HEK293T (cell line): Measurements from ENCODE around the gene TBX2.

Experiments used
- CTCF ChIA-PET: fragments of 350-600 bp; formaldehyde crosslinking; extraction: SDS; loops from one replicate; lab custom pipeline; 2021; ENCODE audit warnings: antibody characterized with exemption, inconsistent platforms; lab: Yijun Ruan, JAX
- POLR2A ChIA-PET: fragments of 350-600 bp; formaldehyde crosslinking; extraction: SDS; loops from one replicate; lab custom pipeline; 2020; ENCODE audit warnings: antibody characterized with exemption, inconsistent platforms; lab: Yijun Ruan, JAX
- DNase-seq: peaks from one replicate; pipeline ENCODE4 v3.0.0; 2012; ENCODE audit warnings: mixed read lengths; ENCODE audit errors: extremely low spot score
- ARNT ChIP-seq: fragments of 450-650 bp; IDR thresholded peaks from 2 replicates; pipeline ENCODE4 v1.6.1; 2017; ENCODE audit warnings: mild to moderate bottlenecking
- BHLHE40 ChIP-seq: fragments of 450-650 bp; IDR thresholded peaks from 2 replicates; pipeline ENCODE4 v1.6.1; 2016; ENCODE audit warnings: mild to moderate bottlenecking, moderate library complexity, borderline replicate concordance
- CTBP1 ChIP-seq: fragments of 450-650 bp; IDR thresholded peaks from 2 replicates; pipeline ENCODE4 v1.6.1; 2016; ENCODE audit warnings: borderline replicate concordance
- ELF4 ChIP-seq: fragments of 450-650 bp; IDR thresholded peaks from 2 replicates; pipeline ENCODE4 v1.6.1; 2017; ENCODE audit warnings: antibody characterized with exemption
- FOXK2 ChIP-seq: fragments of 450-650 bp; IDR thresholded peaks from 2 replicates; pipeline ENCODE4 v1.6.1; 2016; ENCODE audit warnings: mild to moderate bottlenecking
- FOXM1 ChIP-seq: fragments of 450-650 bp; IDR thresholded peaks from 2 replicates; pipeline ENCODE4 v1.6.1; 2017; ENCODE audit warnings: mild to moderate bottlenecking, borderline replicate concordance
- HDGF ChIP-seq: fragments of 450-650 bp; IDR thresholded peaks from 2 replicates; pipeline ENCODE4 v1.6.1; 2017; ENCODE audit warnings: antibody characterized with exemption, borderline replicate concordance
- L3MBTL2 ChIP-seq: fragments of 450-650 bp; conservative IDR thresholded peaks from 2 replicates; pipeline ENCODE4 v1.6.1; 2016; ENCODE audit warnings: mild to moderate bottlenecking
- LEF1 ChIP-seq: fragments of 450-650 bp; IDR thresholded peaks from 2 replicates; pipeline ENCODE4 v1.6.1; 2017; ENCODE audit warnings: mild to moderate bottlenecking, borderline replicate concordance
- NFRKB ChIP-seq: fragments of 450-650 bp; IDR thresholded peaks from 2 replicates; pipeline ENCODE4 v1.6.1; 2016; ENCODE audit warnings: mild to moderate bottlenecking, moderate library complexity
- SP1 ChIP-seq: fragments of 450-650 bp; IDR thresholded peaks from 2 replicates; pipeline ENCODE4 v1.6.1; 2017
- SUZ12 ChIP-seq: fragments of 450-650 bp; IDR thresholded peaks from 2 replicates; pipeline ENCODE4 v1.6.1; 2016; ENCODE audit warnings: mild to moderate bottlenecking
- TARDBP ChIP-seq: fragments of 450-650 bp; IDR thresholded peaks from 2 replicates; pipeline ENCODE4 v1.6.1; 2016
- ZNF384 ChIP-seq: fragments of 450-650 bp; IDR thresholded peaks from 2 replicates; pipeline ENCODE4 v1.6.1; 2016
- TF ChIP-seq, protein P1 (sequence below): fragments of 450-650 bp; IDR thresholded peaks from 2 replicates; pipeline ENCODE4 v1.6.1; 2016

The TBX2 gene

DNA sequence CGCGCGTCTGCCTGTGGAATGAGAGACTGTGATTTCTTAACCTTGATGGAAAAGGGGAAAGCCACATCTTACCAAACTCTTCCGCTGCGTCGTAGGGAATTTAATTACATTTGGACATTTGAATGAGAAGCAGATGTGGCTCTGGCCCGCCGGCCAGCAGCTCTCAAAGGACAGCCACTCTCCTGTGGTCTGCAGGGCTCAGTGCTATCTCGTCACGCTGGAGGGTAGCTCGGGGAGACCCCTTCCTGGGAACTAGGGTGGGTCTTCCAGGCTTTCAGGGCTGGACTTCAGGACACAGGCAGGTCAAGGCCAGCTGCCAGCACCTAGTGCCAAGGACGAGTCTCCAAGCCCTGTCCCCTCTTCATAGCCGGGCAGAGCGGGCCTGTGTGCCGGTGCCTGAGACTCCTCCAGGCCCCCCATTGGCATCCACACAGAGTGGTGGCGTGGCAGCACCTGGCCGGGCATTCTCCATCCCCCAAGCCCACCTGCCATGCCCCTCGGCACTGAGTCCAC is 15.9 kb upstream of the TBX2 start:
- DNase-seq, result no peak
- POLR2A ChIA-PET, result no interaction called here
- CTCF ChIA-PET, result no interaction called here
- TF ChIP-seq HDGF (no peak), ZNF384 (no peak), BHLHE40 (no peak), NFRKB (no peak), FOXK2 (no peak), ELF4 (no peak), TARDBP (no peak), LEF1 (no peak), FOXM1 (no peak), SP1 (no peak), CTBP1 (no peak), SUZ12 (no peak), ARNT (no peak)
- TF ChIP-seq, protein P1, sequence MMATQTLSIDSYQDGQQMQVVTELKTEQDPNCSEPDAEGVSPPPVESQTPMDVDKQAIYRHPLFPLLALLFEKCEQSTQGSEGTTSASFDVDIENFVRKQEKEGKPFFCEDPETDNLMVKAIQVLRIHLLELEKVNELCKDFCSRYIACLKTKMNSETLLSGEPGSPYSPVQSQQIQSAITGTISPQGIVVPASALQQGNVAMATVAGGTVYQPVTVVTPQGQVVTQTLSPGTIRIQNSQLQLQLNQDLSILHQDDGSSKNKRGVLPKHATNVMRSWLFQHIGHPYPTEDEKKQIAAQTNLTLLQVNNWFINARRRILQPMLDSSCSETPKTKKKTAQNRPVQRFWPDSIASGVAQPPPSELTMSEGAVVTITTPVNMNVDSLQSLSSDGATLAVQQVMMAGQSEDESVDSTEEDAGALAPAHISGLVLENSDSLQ, result no peak

DNA sequence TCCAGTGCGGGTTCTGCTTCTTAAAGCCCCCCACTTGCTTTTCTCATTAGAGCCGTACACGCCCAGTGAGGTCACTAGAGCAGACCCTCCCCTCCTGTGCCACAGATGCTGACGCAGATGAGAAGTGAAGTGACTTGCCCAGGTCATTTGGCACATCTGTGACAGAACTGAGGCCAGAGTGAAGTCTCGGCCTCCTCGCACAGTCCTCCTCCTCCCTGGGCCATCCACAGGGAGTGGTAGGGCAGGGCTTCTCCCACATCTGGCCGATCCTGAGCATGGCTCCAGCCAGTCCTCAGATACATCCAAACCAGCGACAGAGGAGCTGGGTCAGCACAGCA is 15.3 kb upstream of the TBX2 start:
- ChIA-PET CTCF (no interaction called here), POLR2A (no interaction called here)
- TF ChIP-seq CTBP1 (no peak), ZNF384 (no peak), FOXM1 (no peak), SUZ12 (no peak), BHLHE40 (no peak), SP1 (no peak), LEF1 (no peak), ARNT (no peak)
- DNase-seq, result no peak

DNA sequence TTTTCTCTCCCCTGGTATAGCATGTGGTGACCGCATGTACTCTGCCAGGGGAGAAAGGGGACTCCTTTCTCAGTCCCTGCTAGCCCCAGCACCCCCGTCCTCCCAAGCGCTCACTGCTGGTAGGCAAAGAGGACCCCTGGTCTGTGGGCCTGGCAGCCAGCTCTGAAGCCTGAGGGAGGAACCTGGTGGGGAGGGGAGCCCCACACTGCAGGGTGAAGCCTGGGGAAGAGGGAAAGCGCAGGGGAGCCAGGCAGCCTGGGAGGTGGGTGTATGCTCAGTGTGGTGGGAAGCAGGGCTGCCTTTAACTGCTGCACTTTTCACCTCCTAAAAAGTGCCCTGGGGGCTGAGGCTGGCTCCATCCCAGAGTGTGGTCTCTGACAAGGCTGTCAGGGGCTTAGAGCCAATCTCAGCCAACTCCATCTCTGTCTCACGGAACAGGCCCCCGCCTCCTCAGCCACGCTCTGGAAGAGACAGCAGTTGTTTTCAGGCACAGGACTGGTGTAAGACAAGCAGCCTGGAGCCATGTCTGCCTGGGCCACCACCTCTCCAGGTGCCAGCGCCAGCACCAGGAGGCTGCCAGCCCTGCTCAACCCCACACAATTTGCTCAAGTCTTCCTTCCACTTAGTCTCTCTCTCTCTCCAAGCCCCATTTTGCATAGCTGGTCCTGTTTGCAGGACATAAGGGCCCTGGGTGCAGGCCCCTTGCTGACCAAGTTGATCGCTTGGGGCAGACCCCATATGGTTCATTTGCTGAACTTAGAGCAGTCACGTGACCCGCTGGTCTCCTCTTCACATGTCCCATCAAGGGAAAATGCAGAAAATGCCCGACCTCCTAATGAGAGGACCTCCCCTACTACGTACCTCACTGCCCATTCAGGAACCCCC is 14.7 kb upstream of the TBX2 start:
- ChIA-PET POLR2A (no interaction called here), CTCF (interaction anchor here (0.6 kb wide), 1 partner anchor 844 kb away, joined by 4 read pairs; no protein-coding TSS in a partner anchor)
- no peak for DNase-seq
- TF ChIP-seq TARDBP (no peak), L3MBTL2 (no peak)
- TF ChIP-seq, protein P1, result no peak

DNA sequence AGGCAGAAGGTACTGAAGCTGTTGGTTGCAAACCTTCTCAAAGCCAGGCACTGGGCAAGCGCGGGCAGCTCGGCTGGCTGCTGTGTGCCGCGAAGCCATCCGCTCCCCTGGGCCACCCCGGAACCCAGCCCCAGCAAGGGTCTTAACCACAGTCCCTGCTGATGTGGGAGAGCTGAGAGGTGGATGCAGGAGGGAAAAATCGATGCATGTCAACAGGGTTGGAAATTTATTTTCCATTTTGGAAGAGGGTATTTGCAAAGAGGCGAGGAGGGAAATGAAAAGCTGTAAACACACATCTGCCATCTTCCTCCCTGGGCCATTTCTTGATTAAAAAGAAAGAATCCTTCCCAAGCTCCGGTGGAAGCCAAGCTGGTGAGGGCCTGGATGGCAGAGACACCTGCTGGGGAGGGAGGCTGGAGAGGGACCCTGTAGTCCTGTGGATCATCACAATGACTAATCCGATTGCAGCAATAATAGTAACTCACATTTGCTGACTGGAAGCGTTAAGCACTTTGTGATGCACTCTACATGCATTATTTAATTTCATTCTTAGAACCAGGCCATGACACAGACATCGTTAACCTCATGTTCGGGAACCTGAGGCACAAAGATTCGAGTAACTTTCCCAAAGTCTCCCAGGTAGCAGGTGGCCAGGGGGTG is 13.9 kb upstream of the TBX2 start:
- DNase-seq, result no peak
- CTCF ChIA-PET, result interaction anchor here (0.6 to 0.8 kb wide), 2 partner anchors 9 to 845 kb away, joined by 4 read pairs; no protein-coding TSS in a partner anchor
- POLR2A ChIA-PET, result no interaction called here
- no peak for TF ChIP-seq ARNT
- no peak for TF ChIP-seq SP1
- no peak for TF ChIP-seq HDGF
- no peak for TF ChIP-seq FOXM1
- no peak for TF ChIP-seq LEF1
- TF ChIP-seq SUZ12, result no peak
- TF ChIP-seq ELF4, result no peak
- no peak for TF ChIP-seq CTBP1
- TF ChIP-seq, protein P1, result no peak
- no peak for TF ChIP-seq ZNF384
- no peak for TF ChIP-seq NFRKB
- TF ChIP-seq FOXK2, result no peak

DNA sequence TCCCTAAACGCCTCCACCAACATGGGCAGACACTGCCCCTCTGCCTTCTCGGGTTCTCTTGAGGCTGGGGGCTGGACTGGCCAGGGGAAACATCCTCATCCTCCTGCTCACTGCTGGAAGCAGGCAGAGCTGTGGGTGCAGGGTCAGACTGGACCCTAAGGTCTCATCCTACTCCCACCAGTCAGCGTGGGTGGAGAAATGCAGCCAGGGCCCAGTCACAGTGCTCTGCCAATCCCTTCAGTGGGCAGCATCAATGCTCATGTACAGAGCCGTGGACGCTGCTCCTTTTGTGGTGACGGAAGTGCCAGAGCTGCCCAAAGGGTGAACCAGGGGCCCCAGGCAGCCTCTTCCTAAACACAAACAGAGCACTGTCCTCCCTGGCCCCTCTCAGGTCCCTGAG is 13.4 kb upstream of the TBX2 start:
- POLR2A ChIA-PET, result no interaction called here
- CTCF ChIA-PET, result interaction anchor here (0.8 kb wide), 1 partner anchor 8 kb away, joined by 4 read pairs; no protein-coding TSS in a partner anchor
- TF ChIP-seq ARNT (no peak), FOXK2 (no peak)
- no peak for DNase-seq

DNA sequence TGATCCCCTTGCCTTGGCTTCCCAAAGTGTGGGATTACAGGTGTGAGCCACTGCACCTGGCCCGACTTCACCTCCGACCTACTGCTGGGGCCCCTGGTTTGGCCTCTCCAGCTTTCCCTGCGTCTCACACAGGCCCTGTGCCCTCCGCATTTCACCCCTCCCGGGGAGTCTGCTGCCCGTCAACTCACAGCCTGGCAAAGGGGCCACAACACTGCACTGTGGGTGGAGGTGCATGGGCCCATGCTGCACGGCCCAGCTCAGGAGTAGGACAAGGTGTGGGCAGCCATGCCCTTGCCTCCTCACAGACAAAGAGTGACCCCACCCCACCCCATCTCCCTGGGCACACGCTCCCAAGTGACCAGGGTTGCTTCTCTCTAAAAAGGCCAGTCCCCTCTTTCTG is 12.6 kb upstream of the TBX2 start:
- POLR2A ChIA-PET, result no interaction called here
- TF ChIP-seq LEF1 (no peak), NFRKB (no peak), FOXK2 (no peak), ZNF384 (no peak), SUZ12 (no peak), ARNT (no peak), SP1 (no peak), L3MBTL2 (no peak)
- CTCF ChIA-PET, result no interaction called here
- DNase-seq, result no peak
